T-helper 2 cell treated with Interferon-gamma antibody and Interleukin-4, amounts not matched to agents 100 ng/mL and 5 ng/mL, for 36 hours (primary cell): ENCODE results near the gene CPTP. TPM values are rescaled to one million over a fixed set of nuclear protein-coding genes. Genes with fewer than 3 reads are reported as not detected.

ENCODE experiments used
- intact Hi-C: fragments of 100-400 bp; cut with micrococcal nuclease; formaldehyde crosslinking; loops from one replicate; pipeline ENCODE4 v1.15.1; 2023
- total RNA-seq: library from RNA; stranded (reverse); gene quantifications from 2 replicates; pipeline ENCODE4 v1.2.3, GENCODE V29; 2022

The CPTP gene
- total RNA-seq, 1 donor from 2014 or later: 20.0 TPM

DNA sequence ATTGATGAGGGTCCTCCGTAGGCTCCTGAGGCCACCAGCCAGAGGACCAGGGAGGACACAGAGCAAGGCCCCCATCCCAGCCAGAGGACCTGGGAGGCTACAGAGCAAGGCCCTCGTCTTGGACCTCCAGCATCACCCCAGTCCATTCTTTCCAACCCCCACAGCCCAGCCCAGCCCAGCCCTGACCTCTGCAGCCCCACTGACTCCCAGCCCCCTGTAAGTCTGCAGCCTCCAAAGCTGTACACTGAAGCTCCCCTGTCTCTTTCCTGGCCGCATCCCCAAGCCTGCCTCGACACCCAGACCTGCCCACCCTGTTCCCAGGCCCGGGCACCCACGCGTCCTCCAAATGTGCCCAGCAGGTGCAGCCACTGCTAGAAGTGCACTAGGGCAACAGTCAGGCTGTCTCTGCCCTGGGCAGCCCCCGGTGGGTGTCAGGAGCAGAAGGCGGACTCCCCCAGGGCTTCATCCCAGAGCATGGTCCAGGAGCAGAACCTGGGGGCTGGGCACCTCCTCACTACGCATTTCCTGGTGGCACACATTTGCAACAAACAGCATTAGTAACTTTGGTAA, 22.5 kb downstream of the CPTP start:
- intact Hi-C loops: loop anchor here (5.0 kb wide), 1 partner anchor 40 kb away; the partner anchor contains the start of genes ACAP3 and PUSL1

DNA sequence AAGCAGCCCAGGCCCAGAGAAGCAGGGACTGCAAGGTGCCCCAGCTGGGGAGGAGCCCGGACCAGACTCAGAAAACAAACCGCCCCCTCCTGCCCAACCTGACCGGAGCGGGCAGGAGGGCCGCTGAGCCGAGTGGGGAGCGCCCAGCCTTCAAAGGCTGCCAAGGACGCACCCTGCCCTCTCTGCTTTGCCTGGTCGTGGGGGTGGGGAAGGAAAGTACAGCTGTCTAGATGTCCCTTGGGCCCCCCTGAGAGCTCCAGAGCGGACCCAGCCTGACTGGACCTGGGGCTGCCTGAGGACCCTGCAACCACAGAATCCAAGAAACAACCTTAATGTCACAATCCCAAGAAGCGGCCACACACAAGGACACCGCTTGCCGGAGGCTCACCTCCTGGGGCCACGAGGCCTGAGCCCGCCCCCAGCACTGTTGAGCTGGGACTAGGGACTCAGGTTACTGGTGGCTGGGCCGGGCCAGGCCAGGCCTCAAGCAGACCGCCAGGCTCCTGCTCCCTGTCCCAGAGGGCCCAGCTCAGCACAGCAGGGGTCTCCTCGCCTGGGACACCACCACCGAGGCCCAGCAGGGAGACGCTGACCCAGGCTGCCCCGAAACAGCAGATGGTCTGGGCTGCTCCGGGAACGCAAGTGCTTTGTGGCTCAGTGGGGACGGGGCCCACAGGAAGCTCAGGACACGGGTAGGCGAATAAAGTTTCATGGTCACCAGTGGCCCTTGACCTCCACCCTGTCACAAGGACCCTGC, 23.2 kb downstream of the CPTP start:
- intact Hi-C loops: loop anchor here (5.0 kb wide), 1 partner anchor 41 kb away; the partner anchor contains the start of genes ACAP3 and PUSL1

DNA sequence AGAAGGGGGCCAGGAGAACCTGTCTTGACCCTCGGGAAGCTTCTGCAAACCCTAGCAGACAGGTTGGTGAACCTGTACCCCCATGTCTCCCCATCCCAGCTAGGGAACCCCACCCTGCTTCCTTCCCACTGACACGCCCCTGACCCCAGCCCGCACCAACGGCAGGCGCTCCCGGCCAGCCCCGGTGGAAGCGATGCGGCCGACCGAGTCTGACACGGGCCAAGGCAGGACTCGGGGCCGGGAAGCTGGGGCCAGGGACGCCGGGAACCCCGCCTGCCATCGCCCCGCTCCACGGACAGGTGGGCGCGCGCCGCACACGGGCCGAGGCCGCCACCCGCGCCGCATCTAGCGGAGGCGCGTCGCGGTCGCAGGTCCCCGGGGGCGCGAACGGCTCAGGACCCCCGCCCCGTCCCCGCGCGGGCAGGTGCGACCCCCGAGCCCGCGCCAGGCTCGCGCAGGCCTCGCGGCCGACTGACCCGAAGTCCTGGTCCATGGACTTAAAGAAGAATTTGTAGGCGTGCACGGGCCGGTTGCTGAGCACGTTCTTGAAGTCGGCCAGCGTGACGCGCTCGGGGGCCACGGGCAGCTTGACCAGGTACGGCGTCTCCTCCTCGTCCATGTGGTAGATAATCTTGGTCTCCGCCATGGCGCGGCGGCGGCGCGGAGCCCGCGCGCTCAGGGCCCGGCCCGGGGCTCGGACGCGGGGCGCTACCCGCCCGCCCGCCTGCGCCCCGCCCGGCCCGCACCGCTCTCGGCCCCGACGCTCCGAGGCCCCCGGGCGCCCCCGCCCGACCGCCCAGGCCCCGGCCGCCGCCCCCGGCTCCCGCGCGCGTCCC, 24.0 kb downstream of the CPTP start:
- intact Hi-C loops: loop anchor here (1.0 to 5.0 kb wide), 2 partner anchors 23 to 41 kb away; partner anchors contain the start of genes ACAP3 and PUSL1

DNA sequence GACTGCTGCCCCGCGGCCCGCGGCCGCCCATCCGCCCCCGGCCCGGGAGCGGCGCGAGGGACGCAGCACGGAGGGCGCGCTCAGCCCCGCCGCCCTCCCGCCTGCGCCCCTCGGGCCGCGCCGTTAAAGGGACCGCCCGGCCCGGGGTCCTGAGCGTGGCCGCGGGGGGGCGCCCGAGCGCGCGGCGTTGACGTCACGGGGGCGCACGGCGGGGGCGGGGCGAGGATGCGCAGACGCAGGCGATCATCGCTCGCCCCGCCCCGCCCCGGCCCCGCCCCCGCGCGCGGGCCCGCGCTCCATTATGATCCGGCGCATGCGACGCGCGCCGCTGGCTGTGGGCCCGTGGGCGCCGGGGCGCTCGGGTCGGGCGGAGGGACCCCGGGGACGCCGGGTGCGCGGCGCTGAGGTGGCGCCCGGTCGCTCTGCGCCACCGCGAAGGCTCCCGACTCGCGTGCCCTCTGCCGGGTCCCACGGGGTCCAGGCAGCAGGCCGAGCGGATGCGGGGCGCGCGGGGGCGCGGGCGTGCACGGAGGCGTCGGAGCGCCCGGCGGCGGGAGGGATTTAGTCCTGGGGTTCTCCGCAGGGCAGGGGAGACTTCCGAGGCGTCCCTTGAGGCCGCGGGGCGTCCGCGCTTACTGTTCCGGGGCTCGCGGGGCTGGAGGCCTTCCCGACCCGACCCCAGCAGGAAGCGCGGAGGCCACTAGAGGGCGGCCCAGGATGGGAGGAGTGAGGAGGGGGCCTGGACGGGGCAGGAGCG, 24.8 kb downstream of the CPTP start, which contains the start of gene DVL1:
DVL1 (minus strand) TSS at position 163 of the 757 bp plus-strand sequence. CDS start 353 bp downstream, outside the sequence.
- intact Hi-C loops: loop anchor here (1.0 to 5.0 kb wide), 2 partner anchors 22 to 42 kb away; partner anchors contain the start of genes ACAP3 and PUSL1

DNA sequence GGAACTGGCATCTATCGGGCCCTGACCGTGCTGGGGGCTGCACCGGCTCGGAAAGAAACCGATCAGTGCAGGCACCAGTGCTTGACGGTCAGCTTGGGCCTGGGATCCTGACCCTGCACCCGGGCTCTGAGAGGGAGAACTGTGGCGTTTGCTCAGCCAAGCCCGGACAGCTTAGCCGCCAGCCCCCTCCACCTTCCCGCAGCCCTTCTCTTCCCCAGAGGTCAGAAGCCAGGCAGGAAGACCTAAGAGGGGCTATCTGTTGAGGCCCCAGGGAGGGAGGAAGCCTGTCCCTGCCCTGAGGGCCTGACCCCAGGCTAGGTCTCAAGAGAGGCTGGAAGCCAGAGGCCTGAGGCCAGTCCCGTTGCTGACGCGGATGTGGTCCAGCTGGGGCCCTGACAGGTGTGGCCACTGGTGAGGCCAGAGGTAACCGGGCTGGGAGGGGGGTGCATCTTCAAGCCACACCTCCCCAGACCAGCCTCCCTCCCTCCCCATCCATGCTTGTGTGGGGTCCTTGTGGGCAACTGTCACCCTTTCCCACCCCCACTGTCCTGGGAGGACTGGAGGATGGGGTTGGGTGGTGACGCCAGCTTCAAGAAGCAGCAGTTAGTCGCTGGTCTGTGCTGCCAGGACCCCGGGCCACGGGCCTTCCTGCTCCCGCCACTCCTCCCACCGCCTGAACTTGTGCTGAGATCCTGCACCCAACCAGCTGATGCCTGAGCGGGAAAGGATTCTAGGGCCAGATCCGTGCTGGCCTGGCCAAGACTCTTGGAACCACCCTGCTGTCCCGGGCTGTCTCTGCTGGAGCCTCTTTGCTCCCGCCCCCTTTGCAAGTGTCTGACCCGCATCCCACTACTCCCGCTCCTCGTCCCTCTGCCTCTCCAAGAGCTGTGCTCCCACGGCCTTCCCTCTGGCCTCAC, 27.2 kb downstream of the CPTP start:
- intact Hi-C loops: no loop called here

DNA sequence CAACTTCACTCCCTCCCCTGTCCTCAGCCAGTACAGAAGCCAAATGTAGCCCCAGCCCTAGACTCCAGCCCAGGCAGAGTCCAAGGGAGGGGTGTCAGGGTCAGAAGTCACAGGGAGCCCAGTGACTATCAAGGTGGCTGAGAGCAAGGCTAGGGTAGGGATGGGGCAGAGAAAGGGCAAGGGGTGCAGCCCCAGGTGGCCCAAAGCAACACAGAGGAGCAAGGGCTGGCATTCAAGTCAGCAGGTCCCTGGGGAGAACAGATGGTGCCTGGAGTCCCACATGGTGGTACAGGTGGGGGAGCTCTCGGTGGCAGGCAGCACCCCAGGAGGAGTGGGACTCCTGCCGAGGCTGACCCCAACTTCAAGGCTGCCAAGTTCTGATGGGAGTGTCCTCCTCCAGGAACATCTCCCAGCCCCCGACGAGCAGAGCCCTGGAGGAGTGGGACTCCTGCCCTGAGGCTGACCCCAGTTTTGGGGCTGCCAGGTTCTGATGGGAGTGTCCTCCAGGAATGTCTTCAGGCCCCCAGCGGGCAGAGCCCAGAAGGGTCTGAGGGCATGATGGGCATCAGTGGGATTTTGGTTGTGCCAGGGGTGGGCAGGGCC, 28.3 kb downstream of the CPTP start:
- intact Hi-C loops: no loop called here

DNA sequence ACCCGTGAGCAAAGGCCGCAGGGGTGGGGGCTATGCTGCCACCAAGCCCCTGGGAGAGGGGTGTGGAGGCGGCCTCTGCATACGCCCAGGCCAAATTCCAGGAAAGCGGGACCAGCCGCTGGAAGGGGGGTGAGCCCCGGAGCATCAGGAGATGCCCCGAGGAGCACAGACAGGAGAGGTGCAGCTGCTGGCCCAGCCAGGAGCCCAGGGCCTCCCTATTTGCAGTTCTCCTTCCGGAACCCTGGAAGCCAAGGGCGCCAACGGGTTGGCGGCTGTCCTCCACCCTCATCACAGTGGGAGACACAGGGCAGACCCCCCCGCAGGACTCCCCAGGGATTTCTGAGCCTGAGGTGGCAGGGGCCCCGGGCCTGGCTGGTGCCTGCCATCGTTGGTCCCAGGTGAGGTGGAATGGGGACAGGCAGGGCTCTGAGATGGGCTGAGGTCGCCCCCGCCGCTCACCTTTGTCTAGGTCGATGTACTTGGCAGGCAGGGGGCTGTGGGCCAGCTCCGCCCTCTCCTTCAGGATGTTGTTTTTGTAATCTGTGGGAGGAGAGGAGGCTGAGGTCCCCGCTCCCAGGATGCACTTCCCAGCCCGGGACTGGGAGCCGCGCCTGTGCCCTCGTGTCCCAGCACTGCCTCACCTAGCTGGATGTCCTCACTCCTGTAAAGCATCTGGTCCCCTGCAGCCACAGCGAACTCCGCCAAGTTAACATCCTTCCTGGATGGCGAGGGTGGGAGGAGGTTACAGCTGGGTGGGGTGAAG, 29.0 kb downstream of the CPTP start:
- intact Hi-C loops: no loop called here

DNA sequence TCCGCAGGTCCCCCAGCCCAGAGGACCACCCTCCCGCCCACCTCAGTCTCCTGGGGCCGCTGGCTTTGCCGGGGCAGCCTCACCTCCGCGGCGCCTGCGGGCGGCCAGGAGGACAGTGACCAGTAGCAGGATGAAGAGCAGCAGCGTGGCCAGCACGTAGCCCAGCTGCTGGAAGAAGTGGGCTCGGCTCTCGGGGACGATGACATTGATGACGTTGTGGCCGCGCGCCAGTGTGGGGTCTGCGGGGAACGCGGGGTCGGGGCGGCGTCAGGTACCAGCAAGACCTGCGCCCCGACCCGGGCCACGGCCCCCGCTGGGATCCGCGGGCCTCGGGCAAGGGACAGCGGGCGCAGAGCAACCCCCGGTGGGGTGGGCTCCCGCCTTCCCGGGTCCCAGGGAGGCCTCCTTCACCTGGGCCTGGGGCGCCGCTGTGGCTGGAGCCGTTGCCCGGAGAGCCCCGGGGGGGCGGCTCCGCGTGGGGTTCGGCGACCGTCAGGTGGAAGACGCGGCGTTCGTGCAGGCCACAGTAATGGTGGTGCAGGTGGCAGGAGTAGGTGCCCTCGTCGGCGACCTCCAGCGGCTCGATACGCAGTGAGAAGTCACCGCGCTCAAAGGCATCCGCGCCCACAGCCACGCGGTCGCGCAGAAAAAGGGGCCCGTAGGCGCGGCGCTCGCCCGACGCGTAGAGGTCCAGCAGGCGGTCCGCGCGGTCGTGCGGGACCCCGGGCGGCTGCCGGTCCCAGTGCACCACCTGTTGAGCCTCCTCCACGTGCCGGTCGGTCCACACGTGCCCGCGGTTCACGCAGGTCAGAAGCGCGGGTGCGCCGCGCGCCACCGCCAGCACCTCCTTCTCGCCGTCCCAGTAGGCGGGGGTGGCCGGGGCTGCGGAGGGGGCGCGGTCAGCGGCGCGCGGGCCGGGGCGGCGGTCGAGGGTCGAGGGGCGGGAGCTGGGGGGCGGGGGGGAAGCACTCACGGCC, 30.0 kb downstream of the CPTP start:
- intact Hi-C loops: no loop called here

DNA sequence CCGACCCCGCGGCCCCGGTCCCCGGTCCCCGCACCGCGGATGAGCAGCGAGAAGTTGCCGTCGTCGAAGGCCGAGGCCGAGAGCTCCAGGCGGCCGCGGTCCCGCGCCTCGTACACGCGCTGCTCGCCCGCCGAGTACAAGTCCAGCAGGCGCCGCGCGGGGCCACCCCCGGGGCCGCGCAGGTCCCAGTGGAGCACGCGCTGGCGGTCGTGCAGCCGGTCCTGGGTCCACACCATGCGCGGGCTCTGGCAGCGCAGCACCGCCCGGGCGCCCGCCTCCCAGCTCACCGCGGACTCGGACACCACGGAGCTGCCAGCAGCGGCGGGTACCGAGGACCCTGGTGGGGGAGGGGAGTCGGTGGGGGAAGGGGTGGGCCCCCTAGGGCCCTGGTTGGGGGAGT, 30.8 kb downstream of the CPTP start:
- intact Hi-C loops: no loop called here

DNA sequence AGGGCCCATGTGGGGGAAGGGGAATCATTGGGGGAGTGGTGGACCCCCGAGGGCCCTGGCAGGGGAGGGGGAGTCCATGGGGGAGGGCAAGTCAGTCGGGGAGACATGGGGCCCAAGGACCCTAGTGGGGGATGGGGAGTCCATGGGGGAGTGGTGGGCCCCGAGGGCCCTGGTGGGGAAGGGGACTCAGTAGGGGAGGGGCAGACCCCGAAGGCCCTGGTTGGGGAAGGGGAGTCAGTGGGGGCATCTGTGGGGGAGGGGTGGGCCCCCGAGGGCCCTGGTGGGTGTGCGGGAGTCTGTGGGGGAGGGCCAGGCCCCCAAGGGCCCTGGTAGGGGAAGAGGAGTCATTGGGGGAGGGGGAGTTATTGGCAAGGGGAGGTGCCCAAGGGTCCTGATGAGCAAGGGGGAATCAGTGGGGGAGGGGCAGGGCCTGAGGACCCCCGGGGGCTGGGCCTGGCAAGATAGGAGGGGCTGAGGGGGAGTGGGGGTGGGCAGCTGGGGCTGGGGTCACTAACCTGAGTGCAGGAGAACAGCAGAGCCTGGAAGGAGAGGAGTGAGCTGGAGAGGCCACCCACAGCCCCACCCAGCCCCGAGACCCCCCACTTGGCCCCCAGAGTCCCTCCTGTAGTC, 31.7 kb downstream of the CPTP start:
- intact Hi-C loops: no loop called here

DNA sequence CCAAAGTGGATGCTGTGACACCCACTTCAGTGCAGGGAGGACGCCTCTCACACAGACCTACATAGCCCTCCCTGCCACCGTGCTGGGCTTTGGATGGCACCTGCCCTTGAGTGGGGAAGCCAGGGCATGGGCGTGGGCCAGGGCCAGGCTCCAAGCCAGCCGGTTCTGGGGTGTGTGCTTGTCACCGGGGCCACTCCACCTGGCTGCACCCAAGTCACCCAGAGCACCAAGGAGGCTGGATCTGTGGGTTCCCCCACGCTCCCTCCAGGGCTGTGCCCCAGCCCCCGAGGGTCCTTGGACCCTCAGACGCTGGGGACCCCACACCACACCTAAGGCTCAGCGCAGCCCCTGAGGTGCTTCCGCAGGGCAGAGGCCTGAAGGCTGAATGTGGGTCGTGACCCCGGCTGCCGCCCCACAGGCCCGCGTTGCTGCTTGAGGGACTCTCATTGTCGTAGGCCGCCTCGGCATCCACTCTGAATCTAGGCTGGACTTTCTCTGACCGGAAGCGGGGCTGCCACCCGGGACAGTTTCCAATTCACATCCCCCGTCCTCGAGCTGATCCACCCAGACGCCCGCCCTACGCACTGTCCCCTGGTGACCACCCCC, 32.3 kb downstream of the CPTP start:
- intact Hi-C loops: no loop called here

DNA sequence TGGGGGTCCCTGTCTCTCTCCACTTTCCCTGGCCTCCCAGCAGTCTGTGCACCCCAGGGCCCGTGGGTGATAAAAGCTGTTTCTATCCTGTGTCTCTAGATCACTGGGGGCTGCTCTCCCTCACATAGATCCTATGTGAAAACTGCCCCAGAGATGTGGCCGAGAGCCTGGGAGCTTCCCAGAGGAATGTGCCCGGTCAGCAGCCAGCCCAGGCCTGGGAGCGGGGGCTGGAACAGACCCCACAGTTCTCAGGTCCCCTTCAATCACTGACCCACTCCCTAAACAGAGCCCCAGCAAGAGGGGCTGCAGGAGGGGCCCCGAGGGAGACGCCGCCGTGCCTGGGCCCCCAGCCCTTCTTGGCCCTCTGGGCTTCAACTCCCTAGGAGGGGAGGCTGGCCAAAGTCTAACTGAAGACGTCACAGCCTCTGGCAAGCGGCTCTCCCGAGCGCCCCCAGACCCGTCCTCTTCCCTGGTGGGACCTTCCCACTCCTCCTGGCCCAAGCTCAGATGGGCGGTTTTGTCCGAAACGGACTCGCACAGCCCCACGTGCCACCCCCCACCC, 33.4 kb downstream of the CPTP start:
- intact Hi-C loops: no loop called here

DNA sequence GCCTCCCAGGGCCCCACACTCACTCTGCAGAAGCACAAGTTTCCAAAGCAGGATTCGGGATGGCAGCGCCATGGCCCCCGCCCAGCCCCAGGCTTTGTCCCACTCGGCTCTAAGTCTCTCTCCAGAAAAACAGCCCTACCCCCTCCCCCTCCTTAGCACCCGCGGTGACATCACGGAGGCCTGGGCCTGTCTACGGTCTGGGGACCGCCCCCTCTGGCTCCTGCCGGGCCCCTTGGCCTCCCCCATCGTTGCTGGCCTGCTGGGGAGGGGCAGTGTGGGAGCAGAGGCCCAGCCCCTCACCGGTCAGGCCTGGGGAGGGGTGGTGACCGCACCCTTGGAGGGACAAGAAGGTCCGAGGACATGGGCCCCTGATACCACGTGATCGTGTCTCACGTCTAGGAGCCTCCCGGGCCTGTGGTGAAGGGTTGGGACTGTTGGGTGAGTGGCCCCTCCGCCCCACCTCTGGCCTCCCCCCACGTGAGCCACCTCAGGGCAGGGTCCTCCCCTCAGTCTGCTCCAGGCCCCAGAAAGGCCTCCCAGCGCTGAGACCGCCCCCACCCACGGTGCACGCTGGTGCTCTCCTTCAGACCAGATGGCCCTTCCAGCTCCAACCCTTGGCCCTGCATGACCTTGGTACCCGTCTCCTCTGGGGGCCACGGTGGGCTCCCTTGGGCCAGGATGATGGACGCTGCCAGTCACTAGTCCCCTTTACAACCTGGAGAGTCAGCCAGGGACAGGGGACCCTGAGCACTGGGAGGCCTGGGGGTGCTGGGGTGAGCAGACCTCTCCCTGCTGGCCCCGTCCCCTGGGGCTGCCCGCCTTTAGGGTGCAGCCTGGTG, 34.0 kb downstream of the CPTP start, which contains the start of gene MXRA8:
MXRA8 (minus strand) TSS at position 123 of the 839 bp plus-strand sequence; CDS start at position 72, 51 bp downstream.
- intact Hi-C loops: no loop called here

DNA sequence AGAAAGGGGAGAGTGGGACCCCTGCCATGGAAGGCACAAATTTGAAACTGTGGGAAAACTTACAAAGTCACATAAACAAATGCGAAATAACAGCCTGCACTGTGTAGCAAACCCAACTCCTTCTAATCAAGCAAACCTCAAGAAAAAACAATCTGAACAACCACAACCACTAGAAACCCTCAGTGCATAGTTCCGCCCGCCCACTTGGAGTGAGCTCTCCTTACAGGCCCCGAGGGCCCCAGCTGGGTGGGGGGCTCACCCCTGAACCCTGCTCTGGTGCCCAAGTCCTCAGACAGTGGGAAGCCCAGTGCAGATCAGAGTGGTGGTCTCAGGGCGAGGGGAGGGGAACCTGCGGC, 34.7 kb downstream of the CPTP start:
- intact Hi-C loops: no loop called here
